A673 (cell line): ENCODE measurements around the gene MAT2A. TPM values are rescaled to one million over a fixed set of nuclear protein-coding genes. Genes with fewer than 3 reads are reported as not detected.

ENCODE experiments used
- BruUV-seq: library from RNA; stranded (reverse); fragments of 400-500 nt; replicated peaks from 2 replicates; lab custom pipeline; 2021; lab: Mats Ljungman, UMichigan
- CTCF ChIA-PET: fragments of 300-600 bp; sonication (Branson Sonifier 250); formaldehyde crosslinking; loops from one replicate; lab custom pipeline; 2022; ENCODE audit warnings: antibody characterized with exemption; lab: Charles Lee
- POLR2A ChIA-PET: fragments of 300-600 bp; sonication (Branson Sonifier 250); formaldehyde crosslinking; loops from one replicate; lab custom pipeline; 2022; ENCODE audit warnings: antibody characterized with exemption; ENCODE audit not compliant: low non-redundant PET; lab: Charles Lee
- DNase-seq: peaks from one replicate; pipeline ENCODE4 v3.0.0-alpha.2; 2015; ENCODE audit warnings: low spot score
- H3K27ac ChIP-seq: fragments of 200-600 bp; sonication (generic); 2 replicates; pipeline ENCODE4 v1.5.1; 2016; ENCODE audit warnings: mixed run types, low read depth, mild to moderate bottlenecking, mixed read lengths, antibody characterized with exemption, low read length; ENCODE audit not compliant: poor library complexity, severe bottlenecking
- H3K27me3 ChIP-seq: fragments of 200-600 bp; sonication (generic); replicated peaks from 2 replicates; pipeline ENCODE4 v1.6.1; 2017; ENCODE audit warnings: mixed run types, low read depth, mild to moderate bottlenecking, mixed read lengths, antibody characterized with exemption, low read length; ENCODE audit not compliant: insufficient read depth, poor library complexity
- H3K36me3 ChIP-seq: fragments of 200-600 bp; sonication (generic); 2 replicates; pipeline ENCODE4 v1.6.1; 2016; ENCODE audit warnings: mixed run types, mild to moderate bottlenecking, mixed read lengths, antibody characterized with exemption, low read length; ENCODE audit not compliant: insufficient read depth, poor library complexity, severe bottlenecking
- H3K4me1 ChIP-seq: fragments of 200-600 bp; sonication (generic); 2 replicates; pipeline ENCODE4 v1.6.1; 2017; ENCODE audit warnings: mixed run types, mild to moderate bottlenecking, mixed read lengths, antibody characterized with exemption, low read length; ENCODE audit not compliant: insufficient read depth, poor library complexity, severe bottlenecking
- H3K4me3 ChIP-seq: fragments of 200-600 bp; sonication (generic); 2 replicates; pipeline ENCODE4 v1.5.1; 2016; ENCODE audit warnings: low read depth, mixed run types, mild to moderate bottlenecking, mixed read lengths, low read length; ENCODE audit not compliant: poor library complexity, severe bottlenecking
- H3K9me3 ChIP-seq: fragments of 200-600 bp; sonication (generic); 2 replicates; pipeline ENCODE4 v1.6.1; 2016; ENCODE audit warnings: mixed run types, low read depth, mild to moderate bottlenecking, mixed read lengths, antibody characterized with exemption, low read length; ENCODE audit not compliant: poor library complexity, severe bottlenecking
- CTCF ChIP-seq: fragments of 300-800, 200-600 bp; sonication (generic); conservative IDR thresholded peaks from 2 replicates; pipeline ENCODE4 v1.5.1; 2017; ENCODE audit warnings: low read depth, mild to moderate bottlenecking, antibody characterized with exemption, low read length, moderate library complexity, mixed read lengths
- EZH2 ChIP-seq: fragments of 200-600 bp; sonication (generic); IDR thresholded peaks from 2 replicates; pipeline ENCODE4 v1.6.1; 2017; ENCODE audit warnings: borderline replicate concordance, low read depth, mild to moderate bottlenecking, mixed read lengths, antibody characterized with exemption, low read length; ENCODE audit not compliant: poor library complexity, severe bottlenecking
- intact Hi-C: fragments of 100-400 bp; cut with micrococcal nuclease; formaldehyde crosslinking; loops from one replicate; pipeline ENCODE4 v1.10.0; 2022; ENCODE audit not compliant: unreplicated experiment
- total RNA-seq: library from RNA; stranded (reverse); gene quantifications from 2 replicates; pipeline ENCODE4 v1.2.3, GENCODE V29; 2021

The MAT2A gene
- total RNA-seq, 1 experiment from 2014 or later, result 408 TPM

DNA sequence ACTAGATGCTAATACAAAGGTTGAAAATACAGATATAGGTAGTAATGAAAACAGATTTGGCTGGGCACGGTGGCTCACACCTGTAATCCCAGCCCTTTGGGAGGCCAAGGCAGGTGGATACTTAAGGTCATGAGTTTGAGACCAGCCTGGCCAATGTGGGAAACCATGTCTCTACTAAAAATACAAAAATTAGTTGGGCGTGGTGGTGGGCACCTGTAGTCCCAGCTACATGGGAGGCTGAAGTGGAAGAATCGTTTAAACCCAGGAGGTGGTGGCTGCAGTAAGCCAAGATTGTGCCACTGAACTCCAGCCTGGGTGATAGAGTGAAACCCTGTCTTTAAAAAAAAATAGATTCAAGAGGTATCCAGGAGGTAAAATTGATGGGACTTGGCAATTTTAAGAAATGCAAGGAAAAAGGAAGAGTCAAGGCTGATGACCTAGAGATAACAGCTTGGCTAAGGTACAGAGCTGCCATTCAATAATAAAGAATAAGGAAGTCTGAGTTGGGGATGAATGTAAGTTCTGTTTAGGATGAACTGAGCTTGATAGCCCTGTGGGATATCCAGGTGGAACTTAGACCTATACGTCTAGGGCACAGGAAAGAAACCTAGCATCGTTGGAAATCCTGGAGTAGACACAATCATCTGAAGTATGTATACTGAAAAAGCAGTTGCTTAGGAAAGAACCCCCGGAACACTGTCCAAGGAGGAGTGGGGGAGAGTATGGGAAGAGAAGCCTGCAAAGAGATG is 9.1 kb downstream of the MAT2A start:
- H3K27ac ChIP-seq, result no peak overlapping the region
- POLR2A ChIA-PET, result no interaction called here
- CTCF ChIA-PET, result no interaction called here

DNA sequence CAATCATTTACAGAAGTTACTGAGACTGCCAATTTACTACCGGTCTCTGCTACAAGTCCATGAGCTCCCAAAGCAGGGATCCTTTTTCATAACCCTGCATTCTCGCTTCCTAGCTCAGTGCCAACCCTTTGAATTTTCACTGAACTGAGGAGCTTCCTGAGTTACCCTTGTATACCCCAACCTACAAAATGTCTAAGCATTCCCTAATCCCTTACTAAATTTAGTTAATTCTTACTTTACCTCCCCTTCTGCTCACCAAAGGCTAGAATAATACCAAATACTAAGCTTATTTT is 9.6 kb downstream of the MAT2A start:
- Histone ChIP-seq H3K27ac (no peak overlapping the region), H3K36me3 (peaks cover 68% of the 10 kb centered on the region), H3K9me3 (no peaks in the 10 kb centered on the region), H3K4me1 (peaks cover 10% of the 10 kb centered on the region), H3K4me3 (no peak overlapping the region), H3K27me3 (no peaks in the 10 kb centered on the region)
- intact Hi-C loops, result loop anchor here (10.0 kb wide), 1 partner anchor 224 kb away; the partner anchor contains the start of gene TGOLN2
- CTCF ChIA-PET, result interaction anchor here (0.6 kb wide), 1 partner anchor 123 kb away, joined by 8 read pairs; no protein-coding TSS in a partner anchor
- POLR2A ChIA-PET, result interaction anchor here (0.6 to 0.7 kb wide), 2 partner anchors 10 to 13 kb away, joined by 3 to 5 read pairs; partner anchors contain the start of gene GGCX
- TF ChIP-seq EZH2 (no peak), CTCF (no peak)
- DNase-seq, result no peak
- no TSS peak for BruUV-seq

More for the DNA sequence above, 9.1 kb downstream of the MAT2A start:
- no TSS peak for BruUV-seq
- DNase-seq, result no peak
- Histone ChIP-seq H3K36me3 (peaks cover 72% of the 10 kb centered on the region), H3K27me3 (no peaks in the 10 kb centered on the region), H3K4me3 (no peak overlapping the region), H3K4me1 (peaks cover 15% of the 10 kb centered on the region), H3K9me3 (no peaks in the 10 kb centered on the region)
- intact Hi-C loops, result loop anchor here (10.0 kb wide), 1 partner anchor 223 kb away; the partner anchor contains the start of gene TGOLN2
- no peak for TF ChIP-seq CTCF
- no peak for TF ChIP-seq EZH2

GRCh38 chr2:85549095-85549494 is 10.1 kb downstream of the MAT2A start:
- TF ChIP-seq CTCF, result no peak
- TF ChIP-seq EZH2, result no peak
- no peak for DNase-seq
- Histone ChIP-seq H3K4me1 (peaks cover 7% of the 10 kb centered on the region), H3K36me3 (peaks cover 64% of the 10 kb centered on the region), H3K27me3 (no peaks in the 10 kb centered on the region), H3K27ac (no peak overlapping the region), H3K9me3 (no peaks in the 10 kb centered on the region), H3K4me3 (no peak overlapping the region)
- TSS peak; percentile 38 for BruUV-seq
- intact Hi-C loops, result loop anchor here (10.0 kb wide), 1 partner anchor 224 kb away; the partner anchor contains the start of gene TGOLN2
- CTCF ChIA-PET, result interaction anchor here (0.6 kb wide), 1 partner anchor 124 kb away, joined by 8 read pairs; no protein-coding TSS in a partner anchor
- POLR2A ChIA-PET, result interaction anchor here (0.6 to 1.0 kb wide), 3 partner anchors 11 to 130 kb away, joined by 3 to 9 read pairs (median 5); partner anchors contain the start of gene GGCX
